ENCODE results near the gene CTCFL.

DNA sequence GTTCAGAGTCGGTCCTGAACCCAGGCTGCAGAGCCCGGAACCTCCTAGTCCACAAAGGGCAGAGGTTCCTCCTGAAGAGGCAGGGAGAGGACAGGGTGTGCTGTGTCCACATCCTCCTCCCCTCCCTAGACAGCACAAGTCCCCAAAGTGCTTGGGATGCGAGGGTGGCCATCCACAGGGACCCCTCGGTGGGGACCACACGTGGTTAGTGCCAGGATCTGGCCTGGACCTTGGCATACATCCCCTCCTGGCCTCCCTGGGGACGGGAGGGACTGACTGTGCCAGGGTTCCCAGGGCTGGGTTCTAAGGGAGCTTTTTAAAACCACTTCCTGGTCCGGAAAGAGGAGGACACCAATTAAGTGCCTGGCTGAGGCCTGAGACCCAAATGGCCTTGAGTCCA is 63.2 kb downstream of the CTCFL start:
- TF ChIP-seq, protein P1, sequence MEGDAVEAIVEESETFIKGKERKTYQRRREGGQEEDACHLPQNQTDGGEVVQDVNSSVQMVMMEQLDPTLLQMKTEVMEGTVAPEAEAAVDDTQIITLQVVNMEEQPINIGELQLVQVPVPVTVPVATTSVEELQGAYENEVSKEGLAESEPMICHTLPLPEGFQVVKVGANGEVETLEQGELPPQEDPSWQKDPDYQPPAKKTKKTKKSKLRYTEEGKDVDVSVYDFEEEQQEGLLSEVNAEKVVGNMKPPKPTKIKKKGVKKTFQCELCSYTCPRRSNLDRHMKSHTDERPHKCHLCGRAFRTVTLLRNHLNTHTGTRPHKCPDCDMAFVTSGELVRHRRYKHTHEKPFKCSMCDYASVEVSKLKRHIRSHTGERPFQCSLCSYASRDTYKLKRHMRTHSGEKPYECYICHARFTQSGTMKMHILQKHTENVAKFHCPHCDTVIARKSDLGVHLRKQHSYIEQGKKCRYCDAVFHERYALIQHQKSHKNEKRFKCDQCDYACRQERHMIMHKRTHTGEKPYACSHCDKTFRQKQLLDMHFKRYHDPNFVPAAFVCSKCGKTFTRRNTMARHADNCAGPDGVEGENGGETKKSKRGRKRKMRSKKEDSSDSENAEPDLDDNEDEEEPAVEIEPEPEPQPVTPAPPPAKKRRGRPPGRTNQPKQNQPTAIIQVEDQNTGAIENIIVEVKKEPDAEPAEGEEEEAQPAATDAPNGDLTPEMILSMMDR (IDR thresholded peaks at IDR 0.05; ENCODE audit: low read depth, low read length, poor library complexity, severe bottlenecking) = no peak
- no peak for TF ChIP-seq EZH2phosphoT487 (IDR thresholded peaks at IDR 0.05; ENCODE audit: borderline replicate concordance, low read length)
